Measurements from ENCODE around the gene CAMTA1.

GRCh38 chr1:7783178-7783711 is 998.0 kb downstream of the CAMTA1 start:
- TF ChIP-seq, protein P1, sequence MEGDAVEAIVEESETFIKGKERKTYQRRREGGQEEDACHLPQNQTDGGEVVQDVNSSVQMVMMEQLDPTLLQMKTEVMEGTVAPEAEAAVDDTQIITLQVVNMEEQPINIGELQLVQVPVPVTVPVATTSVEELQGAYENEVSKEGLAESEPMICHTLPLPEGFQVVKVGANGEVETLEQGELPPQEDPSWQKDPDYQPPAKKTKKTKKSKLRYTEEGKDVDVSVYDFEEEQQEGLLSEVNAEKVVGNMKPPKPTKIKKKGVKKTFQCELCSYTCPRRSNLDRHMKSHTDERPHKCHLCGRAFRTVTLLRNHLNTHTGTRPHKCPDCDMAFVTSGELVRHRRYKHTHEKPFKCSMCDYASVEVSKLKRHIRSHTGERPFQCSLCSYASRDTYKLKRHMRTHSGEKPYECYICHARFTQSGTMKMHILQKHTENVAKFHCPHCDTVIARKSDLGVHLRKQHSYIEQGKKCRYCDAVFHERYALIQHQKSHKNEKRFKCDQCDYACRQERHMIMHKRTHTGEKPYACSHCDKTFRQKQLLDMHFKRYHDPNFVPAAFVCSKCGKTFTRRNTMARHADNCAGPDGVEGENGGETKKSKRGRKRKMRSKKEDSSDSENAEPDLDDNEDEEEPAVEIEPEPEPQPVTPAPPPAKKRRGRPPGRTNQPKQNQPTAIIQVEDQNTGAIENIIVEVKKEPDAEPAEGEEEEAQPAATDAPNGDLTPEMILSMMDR (IDR thresholded peaks at IDR 0.05) = no peak
- TF ChIP-seq, protein P2, sequence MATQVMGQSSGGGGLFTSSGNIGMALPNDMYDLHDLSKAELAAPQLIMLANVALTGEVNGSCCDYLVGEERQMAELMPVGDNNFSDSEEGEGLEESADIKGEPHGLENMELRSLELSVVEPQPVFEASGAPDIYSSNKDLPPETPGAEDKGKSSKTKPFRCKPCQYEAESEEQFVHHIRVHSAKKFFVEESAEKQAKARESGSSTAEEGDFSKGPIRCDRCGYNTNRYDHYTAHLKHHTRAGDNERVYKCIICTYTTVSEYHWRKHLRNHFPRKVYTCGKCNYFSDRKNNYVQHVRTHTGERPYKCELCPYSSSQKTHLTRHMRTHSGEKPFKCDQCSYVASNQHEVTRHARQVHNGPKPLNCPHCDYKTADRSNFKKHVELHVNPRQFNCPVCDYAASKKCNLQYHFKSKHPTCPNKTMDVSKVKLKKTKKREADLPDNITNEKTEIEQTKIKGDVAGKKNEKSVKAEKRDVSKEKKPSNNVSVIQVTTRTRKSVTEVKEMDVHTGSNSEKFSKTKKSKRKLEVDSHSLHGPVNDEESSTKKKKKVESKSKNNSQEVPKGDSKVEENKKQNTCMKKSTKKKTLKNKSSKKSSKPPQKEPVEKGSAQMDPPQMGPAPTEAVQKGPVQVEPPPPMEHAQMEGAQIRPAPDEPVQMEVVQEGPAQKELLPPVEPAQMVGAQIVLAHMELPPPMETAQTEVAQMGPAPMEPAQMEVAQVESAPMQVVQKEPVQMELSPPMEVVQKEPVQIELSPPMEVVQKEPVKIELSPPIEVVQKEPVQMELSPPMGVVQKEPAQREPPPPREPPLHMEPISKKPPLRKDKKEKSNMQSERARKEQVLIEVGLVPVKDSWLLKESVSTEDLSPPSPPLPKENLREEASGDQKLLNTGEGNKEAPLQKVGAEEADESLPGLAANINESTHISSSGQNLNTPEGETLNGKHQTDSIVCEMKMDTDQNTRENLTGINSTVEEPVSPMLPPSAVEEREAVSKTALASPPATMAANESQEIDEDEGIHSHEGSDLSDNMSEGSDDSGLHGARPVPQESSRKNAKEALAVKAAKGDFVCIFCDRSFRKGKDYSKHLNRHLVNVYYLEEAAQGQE (IDR thresholded peaks at IDR 0.05; ENCODE audit: insufficient read depth in 1 of 2, low read depth in 2 of 2, low read length in 1 of 2) = no peak
- no peak for TF ChIP-seq TCF7L2 (IDR thresholded peaks at IDR 0.05; ENCODE audit: low read depth, low read length)
